A673 (cell line): Measurements from ENCODE around the gene TLX3.

Experiments used
- CTCF ChIP-seq: fragments of 300-800, 200-600 bp; sonication (generic); conservative IDR thresholded peaks from 2 replicates; pipeline ENCODE4 v1.5.1; 2017; ENCODE audit warnings: low read depth, mild to moderate bottlenecking, antibody characterized with exemption, low read length, moderate library complexity, mixed read lengths
- EZH2 ChIP-seq: fragments of 200-600 bp; sonication (generic); IDR thresholded peaks from 2 replicates; pipeline ENCODE4 v1.6.1; 2017; ENCODE audit warnings: borderline replicate concordance, low read depth, mild to moderate bottlenecking, mixed read lengths, antibody characterized with exemption, low read length; ENCODE audit not compliant: poor library complexity, severe bottlenecking

GRCh38 chr5:171285465-171285864, 23.6 kb upstream of the TLX3 start:
- TF ChIP-seq CTCF: no peak
- no peak for TF ChIP-seq EZH2
